H9 (cell line): Measurements from ENCODE around the gene NCOA4. TPM values are rescaled to one million over a fixed set of nuclear protein-coding genes. Genes with fewer than 3 reads are reported as not detected.
A peak's percentile ranks its signal among the peaks of the same experiment; 100 is the strongest.

Source experiments
- DNase-seq: peaks from one replicate; pipeline ENCODE4 v3.0.0-alpha.2; 2017
- H2AFZ ChIP-seq: one replicate; pipeline ENCODE4 v1.6.1; 2013; ENCODE audit warnings: mild to moderate bottlenecking, low read length, control low read depth, moderate library complexity
- H2AK5ac ChIP-seq: 2 replicates; pipeline ENCODE4 v1.6.1; 2013; ENCODE audit warnings: low read length, control low read depth, mixed read lengths; ENCODE audit not compliant: insufficient read length
- H2BK120ac ChIP-seq: one replicate; pipeline ENCODE4 v1.6.1; 2013; ENCODE audit warnings: low read depth, mild to moderate bottlenecking, low read length, control low read depth, inconsistent platforms; ENCODE audit not compliant: poor library complexity, severe bottlenecking
- H2BK12ac ChIP-seq: 2 replicates; pipeline ENCODE4 v1.6.1; 2013; ENCODE audit warnings: low read length, control low read depth, mixed read lengths, low read depth; ENCODE audit not compliant: insufficient read length
- H2BK15ac ChIP-seq: 2 replicates; pipeline ENCODE4 v1.6.1; 2013; ENCODE audit warnings: low read depth, low read length, control low read depth
- H2BK20ac ChIP-seq: one replicate; pipeline ENCODE4 v1.6.1; 2013; ENCODE audit warnings: low read depth, mild to moderate bottlenecking, low read length, control low read depth, inconsistent platforms; ENCODE audit not compliant: poor library complexity, severe bottlenecking
- H2BK5ac ChIP-seq: 2 replicates; pipeline ENCODE4 v1.6.1; 2013; ENCODE audit warnings: low read length, control low read depth, mixed read lengths; ENCODE audit not compliant: insufficient read length
- H3K14ac ChIP-seq: 2 replicates; pipeline ENCODE4 v1.6.1; 2013; ENCODE audit warnings: low read length, control low read depth; ENCODE audit not compliant: insufficient read depth
- H3K18ac ChIP-seq: 2 replicates; pipeline ENCODE4 v1.6.1; 2013; ENCODE audit warnings: low read depth, mild to moderate bottlenecking, mixed read lengths, low read length, control low read depth; ENCODE audit not compliant: insufficient read length
- H3K23ac ChIP-seq: 2 replicates; pipeline ENCODE4 v1.6.1; 2013; ENCODE audit warnings: low read length, control low read depth, mixed read lengths, low read depth; ENCODE audit not compliant: insufficient read length
- H3K23me2 ChIP-seq: 2 replicates; pipeline ENCODE4 v1.6.1; 2013; ENCODE audit warnings: low read depth, mild to moderate bottlenecking, mixed read lengths, low read length, control low read depth; ENCODE audit not compliant: insufficient read length, poor library complexity, severe bottlenecking
- H3K27ac ChIP-seq: 2 replicates; pipeline ENCODE4 v1.5.1; 2013; ENCODE audit warnings: low read length, control low read depth, mixed read lengths, low read depth; ENCODE audit not compliant: insufficient read length
- H3K27me3 ChIP-seq: 2 replicates; pipeline ENCODE4 v1.6.1; 2013; ENCODE audit warnings: low read length, control low read depth, inconsistent platforms; ENCODE audit not compliant: insufficient read depth
- H3K4ac ChIP-seq: 2 replicates; pipeline ENCODE4 v1.6.1; 2013; ENCODE audit warnings: low read depth, mild to moderate bottlenecking, control low read depth, inconsistent platforms, low read length, moderate library complexity
- H3K4me1 ChIP-seq: 2 replicates; pipeline ENCODE4 v1.6.1; 2013; ENCODE audit warnings: low read length, control low read depth, inconsistent platforms; ENCODE audit not compliant: insufficient read depth
- H3K4me2 ChIP-seq: 2 replicates; pipeline ENCODE4 v1.6.1; 2013; ENCODE audit warnings: low read length, control low read depth, mixed read lengths; ENCODE audit not compliant: insufficient read length, insufficient read depth
- H3K56ac ChIP-seq: 2 replicates; pipeline ENCODE4 v1.6.1; 2013; ENCODE audit warnings: low read depth, mild to moderate bottlenecking, mixed read lengths, low read length, control low read depth; ENCODE audit not compliant: insufficient read length
- H3K79me1 ChIP-seq: 2 replicates; pipeline ENCODE4 v1.6.1; 2013; ENCODE audit warnings: low read depth, mild to moderate bottlenecking, moderate library complexity, low read length, control low read depth, inconsistent platforms; ENCODE audit not compliant: insufficient read depth, poor library complexity, severe bottlenecking
- H3K79me2 ChIP-seq: 2 replicates; pipeline ENCODE4 v1.6.1; 2013; ENCODE audit warnings: low read length, control low read depth, inconsistent platforms; ENCODE audit not compliant: insufficient read depth
- H3K9ac ChIP-seq: 2 replicates; pipeline ENCODE4 v1.6.1; 2013; ENCODE audit warnings: low read length, control low read depth, mixed read lengths; ENCODE audit not compliant: insufficient read length; ENCODE audit errors: extremely low read depth
- H3K9me3 ChIP-seq: one replicate; pipeline ENCODE4 v1.6.1; 2013; ENCODE audit warnings: low read depth, low read length, inconsistent platforms; ENCODE audit not compliant: control insufficient read depth
- H3T11ph ChIP-seq: one replicate; pipeline ENCODE4 v1.6.1; 2013; ENCODE audit warnings: mild to moderate bottlenecking, low read length, control low read depth, inconsistent platforms
- H4K20me1 ChIP-seq: one replicate; pipeline ENCODE4 v1.6.1; 2013; ENCODE audit not compliant: control insufficient read depth, insufficient read length, insufficient read depth
- H4K5ac ChIP-seq: 2 replicates; pipeline ENCODE4 v1.6.1; 2013; ENCODE audit warnings: low read depth, mild to moderate bottlenecking, mixed read lengths, low read length, control low read depth; ENCODE audit not compliant: insufficient read length
- H4K8ac ChIP-seq: replicated peaks from 2 replicates; pipeline ENCODE4 v1.6.1; 2013; ENCODE audit warnings: low read length, control low read depth, mixed read lengths, low read depth; ENCODE audit not compliant: insufficient read length
- H4K91ac ChIP-seq: 2 replicates; pipeline ENCODE4 v1.6.1; 2013; ENCODE audit warnings: low read depth, mild to moderate bottlenecking, moderate library complexity, mixed read lengths, low read length, control low read depth; ENCODE audit not compliant: insufficient read length
- H3K27ac Mint-ChIP-seq, 3 experiments: 2 replicates in 2 of 3; 3 replicates in 1 of 3; pipeline ENCODE4 v1.8.0; 2020 to 2021; ENCODE audit warnings: mixed read lengths in 3 of 3, mild to moderate bottlenecking in 1 of 3, moderate library complexity in 1 of 3
- H3K27me3 Mint-ChIP-seq: 2 replicates; pipeline ENCODE4 v1.8.0; 2021; ENCODE audit warnings: low read depth, mild to moderate bottlenecking, moderate library complexity, mixed read lengths
- H3K36me3 Mint-ChIP-seq, 3 experiments: 2 replicates in 2 of 3; 3 replicates in 1 of 3; pipeline ENCODE4 v1.8.0; 2020 to 2021; ENCODE audit warnings: low read depth in 3 of 3, mixed read lengths in 3 of 3; ENCODE audit not compliant: insufficient read depth in 1 of 3
- H3K4me1 Mint-ChIP-seq, 2 experiments: 2 replicates each; pipeline ENCODE4 v1.8.0; 2020; ENCODE audit warnings: mixed read lengths in 2 of 2
- H3K4me3 Mint-ChIP-seq, 2 experiments: 2 replicates in 1 of 2; 3 replicates in 1 of 2; pipeline ENCODE4 v1.8.0; 2020 to 2021; ENCODE audit warnings: mild to moderate bottlenecking in 2 of 2, mixed read lengths in 2 of 2, moderate library complexity in 1 of 2
- H3K9me3 Mint-ChIP-seq, 2 experiments: 2 replicates in 1 of 2; 3 replicates in 1 of 2; pipeline ENCODE4 v1.8.0; 2020; ENCODE audit warnings: mild to moderate bottlenecking in 2 of 2, mixed read lengths in 2 of 2, moderate library complexity in 1 of 2
- CTCF ChIP-seq: fragments of 200-600 bp; sonication (generic); conservative IDR thresholded peaks from 3 replicates; pipeline ENCODE4 v1.8.0; 2021; ENCODE audit warnings: antibody characterized with exemption, mild to moderate bottlenecking
- WGBS: extraction: QIAGEN DNeasy Blood & Tissue Kit; methylation state at CpG from one replicate; pipeline ENCODE4 v1.1.7; 2013; ENCODE audit warnings: missing lambda C conversion rate, low lambda C conversion rate, mixed read lengths; ENCODE audit not compliant: insufficient read length; ENCODE audit errors: extremely low coverage; 5-methylcytosine and 5-hydroxymethylcytosine counted together
- total RNA-seq: library from RNA; stranded (reverse); gene quantifications from 2 replicates; pipeline ENCODE4 v1.2.1, GENCODE V29; 2021

The NCOA4 gene
- total RNA-seq, 1 experiment from 2014 or later, result 83.3 TPM

- Histone ChIP-seq H3K4me2 (no peak overlapping the region), H3K9me3 (no peaks in the 10 kb centered on the region), H3K23me2 (no peaks in the 10 kb centered on the region), H2AK5ac (no peak overlapping the region), H3K4me1 (no peaks in the 10 kb centered on the region), H3K14ac (no peak overlapping the region), H3K56ac (no peak overlapping the region), H2BK20ac (no peak overlapping the region), H2BK15ac (no peak overlapping the region), H4K91ac (no peak overlapping the region), H3T11ph (no peak overlapping the region), H3K4ac (no peak overlapping the region), H3K9ac (no peak overlapping the region), H3K27me3 (no peaks in the 10 kb centered on the region), H4K20me1 (no peaks in the 10 kb centered on the region), H3K18ac (no peak overlapping the region), H3K23ac (no peak overlapping the region), H2BK12ac (no peak overlapping the region), H2BK5ac (no peak overlapping the region), H2AFZ (no peak overlapping the region), H4K8ac (no peak overlapping the region), H3K27ac (no peak overlapping the region), H3K79me2 (no peaks in the 10 kb centered on the region), H4K5ac (no peak overlapping the region), H3K79me1 (no peaks in the 10 kb centered on the region), H2BK120ac (no peak overlapping the region)
- H3K27ac Mint-ChIP-seq, result peak overlapping the region in 1 of 3 experiments; percentile 55; a peak in 1 of 7 replicates
- no peaks in the 10 kb centered on the region for H3K27me3 Mint-ChIP-seq
- DNase-seq, result no peak
- no CpG with 5 or more reads among the region's 4 CpGs for WGBS
- no peak for TF ChIP-seq CTCF
- H3K9me3 Mint-ChIP-seq, result no peaks in the 10 kb centered on the region
- H3K4me1 Mint-ChIP-seq, result no peaks in the 10 kb centered on the region
- no peak overlapping the region for H3K4me3 Mint-ChIP-seq
- H3K36me3 Mint-ChIP-seq, result peaks cover 26 to 82% (median 43%) of the 10 kb centered on the region in 3 experiments; a peak in 6 of 7 replicates
Observed at GRCh38 chr10:46005383-46005782, 25.0 kb downstream of the NCOA4 start.
